IPS DF 19.7 (cell line): ENCODE measurements around the gene NKX3-2.

Source experiments
- DNase-seq: peaks from one replicate; pipeline ENCODE4 v3.0.0-alpha.2; 2013; ENCODE audit warnings: low read depth, low spot score

The NKX3-2 gene

DNA sequence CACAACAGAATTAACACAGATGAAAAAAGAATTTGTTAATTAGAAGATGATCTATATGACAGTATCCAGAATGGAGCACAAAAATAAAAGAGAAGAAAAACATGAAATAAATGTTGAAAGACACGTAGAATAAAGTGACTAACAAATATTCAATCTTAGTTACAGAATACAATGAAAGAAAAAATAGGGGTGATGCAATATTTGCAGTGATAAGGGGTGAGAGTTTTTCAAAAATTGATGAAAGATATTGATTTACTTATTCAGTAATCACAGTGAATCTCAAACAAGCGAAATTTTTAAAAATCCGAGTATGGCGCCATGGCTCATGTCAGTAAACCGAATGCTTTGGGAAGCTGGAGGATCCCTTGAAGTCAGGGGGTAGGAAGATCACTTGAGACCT lies 39.9 kb downstream of the NKX3-2 start:
- no peak for DNase-seq

DNA sequence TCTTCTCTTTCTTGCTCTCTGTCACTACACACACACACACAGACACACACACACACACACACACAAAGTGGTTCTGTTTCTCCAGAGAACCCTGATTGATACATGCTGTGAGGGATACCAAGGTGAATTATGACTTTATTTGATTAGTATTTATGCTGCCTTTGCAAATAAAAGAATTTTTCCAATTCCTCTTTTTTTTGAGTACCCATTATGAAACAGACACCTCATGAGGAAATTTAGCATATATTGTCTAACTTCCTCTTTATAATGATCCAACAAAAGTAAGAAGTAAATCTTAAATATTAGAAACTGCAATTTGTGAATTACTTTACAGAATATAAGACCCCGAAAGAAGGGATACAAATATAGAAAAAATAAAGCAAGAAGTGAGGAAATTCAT lies 45.8 kb downstream of the NKX3-2 start:
- no peak for DNase-seq

DNA sequence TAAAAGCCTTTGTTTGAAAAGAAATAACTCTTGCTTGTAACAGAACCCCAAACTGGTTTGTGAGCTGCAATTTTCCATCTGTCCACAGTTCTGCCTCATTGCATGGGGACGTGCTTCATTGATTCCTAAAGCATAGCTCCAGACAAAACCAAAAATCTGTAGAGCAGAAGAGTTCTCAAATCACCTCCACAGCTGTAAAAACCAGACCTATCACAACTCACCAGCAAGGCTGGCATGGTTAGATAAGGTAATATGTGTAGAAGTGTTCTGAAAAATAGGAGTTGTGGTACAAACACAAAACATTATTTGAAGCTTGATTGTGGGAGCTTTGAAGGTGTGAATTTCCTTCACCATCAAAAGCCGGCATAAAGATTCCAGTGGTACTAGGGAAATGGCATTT lies 47.7 kb downstream of the NKX3-2 start:
- DNase-seq = no peak

- DNase-seq = no peak
These were observed 48.6 kb downstream of the NKX3-2 start for GRCh38 chr4:13495753-13496152.

- no peak for DNase-seq
These were observed 50.5 kb downstream of the NKX3-2 start for GRCh38 chr4:13493793-13494192.

DNA sequence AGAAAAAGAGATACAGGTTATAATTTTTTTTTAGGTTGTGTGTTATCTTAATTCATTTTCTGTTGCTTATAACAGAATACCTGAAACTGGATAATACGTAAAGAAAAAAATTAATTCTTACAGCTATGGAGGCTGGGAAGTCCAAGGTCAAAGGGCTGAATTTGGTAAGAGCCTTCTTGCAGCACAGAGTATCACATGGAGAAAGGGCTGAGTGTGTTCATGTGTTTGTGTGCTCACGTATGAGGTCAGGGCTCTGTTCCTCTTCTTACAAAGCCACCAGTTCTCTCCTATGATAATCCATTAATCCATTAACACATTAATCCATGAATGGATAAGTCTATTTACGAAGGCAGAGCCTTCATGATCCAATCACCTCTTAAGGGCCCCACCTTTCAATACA lies 51.6 kb downstream of the NKX3-2 start:
- DNase-seq = no peak
